HepG2 (cell line): ENCODE results near the gene SIK3. TPM values are rescaled to one million over a fixed set of nuclear protein-coding genes. Genes with fewer than 3 reads are reported as not detected.

Experiments
- ATAC-seq: fragments of 200-7000 bp; cut with Tn5 transposase; 3 replicates; pipeline ENCODE4 v1.9.1; 2020; ENCODE audit warnings: mild to moderate bottlenecking, moderate library complexity
- BruUV-seq: library from RNA; stranded (reverse); fragments of 400-500 nt; replicated peaks from 2 replicates; lab custom pipeline; 2021; lab: Mats Ljungman, UMichigan
- CTCF ChIA-PET: fragments of 300-600 bp; formaldehyde crosslinking; extraction: SDS; loops from one replicate; lab custom pipeline; 2021; ENCODE audit warnings: low total read pairs, inconsistent platforms, low intra/inter-chr PET ratio; lab: Yijun Ruan, JAX
- POLR2A ChIA-PET: fragments of 350-600 bp; sonication (Branson Sonifier 250); formaldehyde crosslinking; loops from one replicate; lab custom pipeline; 2020; ENCODE audit warnings: antibody characterized with exemption, inconsistent platforms; lab: Yijun Ruan, JAX
- DNase-seq: peaks from one replicate; pipeline ENCODE4 v3.0.0-alpha.2; 2015; ENCODE audit warnings: low spot score
- FAIRE-seq: peaks from 3 replicates; lab custom pipeline; 2011; peaks lifted over from hg19 to GRCh38; lab: Jason Lieb, UNC
- H2AFZ ChIP-seq: one replicate; pipeline ENCODE4 v1.6.1; 2011; ENCODE audit warnings: low read length, inconsistent platforms
- H3K27ac ChIP-seq: fragments of 300-600 bp; 3 replicates; pipeline ENCODE4 v1.8.0; 2011; ENCODE audit warnings: mixed run types, mild to moderate bottlenecking, mixed read lengths, low read length, inconsistent platforms; ENCODE audit not compliant: insufficient read depth; ENCODE audit errors: extremely low read length
- H3K27me3 ChIP-seq, 2 experiments: fragments of 200-600 bp in 1 of 2; 2 replicates in 1 of 2; 3 replicates in 1 of 2; pipeline versions ENCODE4 v1.6.0 to v1.8.0; 2011; ENCODE audit warnings: low read length in 2 of 2, mild to moderate bottlenecking in 2 of 2, moderate library complexity in 2 of 2, inconsistent platforms in 1 of 2; ENCODE audit not compliant: insufficient read depth in 2 of 2, control insufficient read depth in 1 of 2
- H3K36me3 ChIP-seq, 2 experiments: fragments of 200-600 bp in 1 of 2; replicated peaks in 1 of 2; 2 replicates in 1 of 2; 3 replicates in 1 of 2; pipeline versions ENCODE4 v1.5.1 to v1.8.0; 2011; ENCODE audit warnings: low read length in 2 of 2, inconsistent platforms in 1 of 2; ENCODE audit not compliant: insufficient read depth in 2 of 2, control insufficient read depth in 1 of 2
- H3K4me1 ChIP-seq: 2 replicates; pipeline ENCODE4 v1.5.1; 2012; ENCODE audit warnings: low read length, inconsistent platforms; ENCODE audit not compliant: insufficient read depth
- H3K4me2 ChIP-seq: 2 replicates; pipeline ENCODE4 v1.6.0; 2011; ENCODE audit warnings: low read depth, low read length, inconsistent platforms
- H3K4me3 ChIP-seq, 3 experiments: fragments of 200-600 bp in 1 of 3; sonication (generic), shearing (Covaris generic) in 1 of 3; replicated peaks in 1 of 3; 2 replicates each; pipeline ENCODE4 v1.5.1; 2011 to 2016; ENCODE audit warnings: low read length in 3 of 3, inconsistent platforms in 2 of 3, low read depth in 2 of 3, mild to moderate bottlenecking in 2 of 3, control low read depth in 1 of 3, mixed read lengths in 1 of 3; ENCODE audit not compliant: insufficient read depth in 1 of 3
- H3K79me2 ChIP-seq: one replicate; pipeline ENCODE4 v1.6.1; 2011; ENCODE audit warnings: low read length, inconsistent platforms; ENCODE audit not compliant: insufficient read depth
- H3K9ac ChIP-seq: 2 replicates; pipeline ENCODE4 v1.6.0; 2011; ENCODE audit warnings: mild to moderate bottlenecking, low read depth, low read length, inconsistent platforms; ENCODE audit not compliant: insufficient read depth
- H3K9me3 ChIP-seq: 2 replicates; pipeline ENCODE4 v1.5.1; 2012; ENCODE audit warnings: mild to moderate bottlenecking, low read length
- H4K20me1 ChIP-seq: 2 replicates; pipeline ENCODE4 v1.6.0; 2011; ENCODE audit warnings: inconsistent platforms, mild to moderate bottlenecking, low read length, moderate library complexity; ENCODE audit not compliant: insufficient read depth
- AGO1 ChIP-seq: fragments of 200-400 bp; formaldehyde crosslinking; IDR thresholded peaks from 2 replicates; pipeline ENCODE4 v1.6.1; 2017; ENCODE audit warnings: mild to moderate bottlenecking, low read depth, low read length, moderate library complexity; ENCODE audit not compliant: poor library complexity, severe bottlenecking
- ATF1 ChIP-seq: IDR thresholded peaks from 2 replicates; pipeline ENCODE4 v1.6.1; 2016; ENCODE audit warnings: mild to moderate bottlenecking, control low read depth
- EED ChIP-seq: sonication (generic); formaldehyde crosslinking; IDR thresholded peaks from 2 replicates; pipeline ENCODE4 v1.5.0; 2020; ENCODE audit warnings: mild to moderate bottlenecking, missing genetic modification reagents
- ISX ChIP-seq: sonication (generic); formaldehyde crosslinking; conservative IDR thresholded peaks from 2 replicates; pipeline ENCODE4 v1.5.0; 2020; ENCODE audit warnings: missing genetic modification reagents
- MBD4 ChIP-seq: IDR thresholded peaks from 2 replicates; pipeline ENCODE4 v1.6.1; 2012; ENCODE audit warnings: low read length, inconsistent platforms, borderline replicate concordance
- MED1 ChIP-seq: sonication (generic); formaldehyde crosslinking; IDR thresholded peaks from 2 replicates; pipeline ENCODE4 v1.4.0; 2020; ENCODE audit warnings: missing genetic modification reagents
- MEF2D ChIP-seq: sonication (generic); formaldehyde crosslinking; IDR thresholded peaks from 2 replicates; pipeline ENCODE4 v1.5.1; 2020; ENCODE audit warnings: mild to moderate bottlenecking, missing genetic modification reagents
- NFKB2 ChIP-seq: sonication (generic); formaldehyde crosslinking; IDR thresholded peaks from 2 replicates; pipeline ENCODE4 v1.4.0; 2020; ENCODE audit warnings: missing genetic modification reagents, borderline replicate concordance
- PHF21A ChIP-seq: sonication (generic); formaldehyde crosslinking; IDR thresholded peaks from 2 replicates; pipeline ENCODE4 v1.5.0; 2020; ENCODE audit warnings: mild to moderate bottlenecking, missing genetic modification reagents
- POLR2G ChIP-seq: fragments of 200-400 bp; formaldehyde crosslinking; IDR thresholded peaks from 2 replicates; pipeline ENCODE4 v1.6.1; 2018; ENCODE audit warnings: mild to moderate bottlenecking, low read depth, low read length, moderate library complexity
- TBL1XR1 ChIP-seq: fragments of 150-350 bp; IDR thresholded peaks from 2 replicates; pipeline ENCODE4 v1.6.1; 2014; ENCODE audit warnings: borderline replicate concordance, low read length; ENCODE audit not compliant: partially characterized antibody
- ZBTB21 ChIP-seq: sonication (generic); formaldehyde crosslinking; IDR thresholded peaks from 2 replicates; pipeline ENCODE4 v1.4.0; 2020; ENCODE audit warnings: missing genetic modification reagents
- ZBTB3 ChIP-seq: sonication (generic); formaldehyde crosslinking; IDR thresholded peaks from 2 replicates; pipeline ENCODE4 v1.4.0; 2020; ENCODE audit warnings: low read depth, mild to moderate bottlenecking, moderate library complexity, missing genetic modification reagents, borderline replicate concordance
- ZNF205 ChIP-seq: IDR thresholded peaks from 2 replicates; pipeline ENCODE4 v1.6.1; 2018; ENCODE audit warnings: missing biosample characterization, missing genetic modification reagents
- ZNF335 ChIP-seq: sonication (generic); formaldehyde crosslinking; IDR thresholded peaks from 2 replicates; pipeline ENCODE4 v1.4.0; 2020; ENCODE audit warnings: missing genetic modification reagents
- ZNF468 ChIP-seq: sonication (generic); formaldehyde crosslinking; IDR thresholded peaks from 2 replicates; pipeline ENCODE4 v1.8.0; 2022; ENCODE audit warnings: mild to moderate bottlenecking, moderate library complexity, missing genetic modification reagents
- ZNF558 ChIP-seq: sonication (generic); formaldehyde crosslinking; IDR thresholded peaks from 2 replicates; pipeline ENCODE4 v1.9.0; 2022; ENCODE audit warnings: mild to moderate bottlenecking, missing genetic modification reagents, borderline replicate concordance
- ZNF674 ChIP-seq: sonication (generic); formaldehyde crosslinking; IDR thresholded peaks from 2 replicates; pipeline ENCODE4 v1.5.0; 2020; ENCODE audit warnings: low read depth, mild to moderate bottlenecking, missing genetic modification reagents
- ZSCAN30 ChIP-seq: sonication (generic); formaldehyde crosslinking; IDR thresholded peaks from 2 replicates; pipeline ENCODE4 v1.5.0; 2020; ENCODE audit warnings: mild to moderate bottlenecking, missing genetic modification reagents
- WGBS: methylation state at CpG from one replicate; pipeline ENCODE4 v1.1.6; 2017; ENCODE audit warnings: low lambda C conversion rate; 5-methylcytosine and 5-hydroxymethylcytosine counted together
- in situ Hi-C: cut with HindIII; loops from 2 replicates; pipeline ENCODE4 v1.10.0; 2017; ENCODE audit warnings: low pct_unique_long_range_greater_than_20kb; ENCODE audit not compliant: extremely low pct_ligation_motif_present
- intact Hi-C: fragments of 100-400 bp; cut with micrococcal nuclease; formaldehyde crosslinking; loops from one replicate; pipeline ENCODE4 v1.10.0; 2022; ENCODE audit not compliant: unreplicated experiment
- polyA plus RNA-seq, 8 experiments: library from polyadenylated mRNA; depleted of rRNA in 3 of 8; stranded (reverse) in 7 of 8; unstranded in 1 of 8; fragments of >200 nt; fragmentation: Illumina TruSeq in 4 of 8; extraction: Trizol in 4 of 8; gene quantifications; 2 replicates each; pipeline versions ENCODE4 v1.2.1 to v1.2.3, GENCODE V29; 2011 to 2016; ENCODE audit warnings: low read depth in 4 of 8, missing spikeins in 1 of 8, mixed read lengths in 1 of 8; ENCODE audit not compliant: insufficient read depth in 1 of 8
- total RNA-seq, 5 experiments: library from RNA; depleted of rRNA; stranded (reverse); fragments of >200 nt; fragmentation: Illumina TruSeq; extraction: Trizol; gene quantifications; 2 replicates each; pipeline ENCODE4 v1.2.3, GENCODE V29; 2016; ENCODE audit warnings: low read depth in 1 of 5
- TF ChIP-seq, protein P1 (sequence below): sonication (generic); formaldehyde crosslinking; IDR thresholded peaks from 2 replicates; pipeline ENCODE4 v1.5.0; 2020; ENCODE audit warnings: missing genetic modification reagents, mild to moderate bottlenecking, borderline replicate concordance

SIK3 gene
- total and polyA plus RNA-seq, 2 of the 13 experiments (the other 11 are each of a cell fraction or from before 2014, with no cell fraction given): 5.7 to 9.8 TPM

DNA sequence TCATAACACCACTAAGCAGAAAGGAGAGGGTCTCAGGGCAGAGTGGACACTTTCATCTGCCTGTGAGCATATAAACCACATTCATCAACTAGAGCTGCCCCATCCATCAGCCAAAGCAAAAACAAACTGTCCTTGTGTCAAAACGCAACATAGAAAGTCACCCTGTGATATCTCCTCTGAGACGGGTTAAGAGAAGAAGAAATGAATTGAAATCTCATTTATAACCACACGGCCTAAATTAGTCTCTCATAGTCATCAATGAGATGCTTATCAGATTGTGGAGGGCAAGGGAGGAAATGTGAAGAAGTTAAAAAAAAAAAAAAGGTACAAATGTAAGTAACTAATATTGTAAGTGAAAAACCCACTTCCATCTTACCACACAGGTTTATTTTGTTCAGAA lies 75.7 kb downstream of the SIK3 start:
- DNase-seq (no peak), FAIRE-seq (no peak), ATAC-seq (no peak)
- BruUV-seq: no TSS peak
- Histone ChIP-seq H3K36me3 (no peaks in the 10 kb centered on the region), H3K9me3 (no peaks in the 10 kb centered on the region), H3K4me3 (no peak overlapping the region), H3K9ac (no peak overlapping the region), H2AFZ (no peak overlapping the region), H3K4me1 (peaks cover 84% of the 10 kb centered on the region), H3K27me3 (no peaks in the 10 kb centered on the region), H3K79me2 (peaks cover 36% of the 10 kb centered on the region), H4K20me1 (peaks cover 37% of the 10 kb centered on the region), H3K4me2 (no peak overlapping the region), H3K27ac (no peak overlapping the region)
- no peak for TF ChIP-seq ATF1
- no peak for TF ChIP-seq MED1 (CRISPR knock-in tag)
- WGBS: 77% methylated on average over 3 of the region's 3 CpGs
- POLR2A ChIA-PET: no interaction called here
- CTCF ChIA-PET: no interaction called here
- intact Hi-C loops: loop anchor here (5.0 to 10.0 kb wide), 3 partner anchors 55 to 98 kb away; partner anchors contain the start of gene SIK3
- in situ Hi-C loops: no loop called here

DNA sequence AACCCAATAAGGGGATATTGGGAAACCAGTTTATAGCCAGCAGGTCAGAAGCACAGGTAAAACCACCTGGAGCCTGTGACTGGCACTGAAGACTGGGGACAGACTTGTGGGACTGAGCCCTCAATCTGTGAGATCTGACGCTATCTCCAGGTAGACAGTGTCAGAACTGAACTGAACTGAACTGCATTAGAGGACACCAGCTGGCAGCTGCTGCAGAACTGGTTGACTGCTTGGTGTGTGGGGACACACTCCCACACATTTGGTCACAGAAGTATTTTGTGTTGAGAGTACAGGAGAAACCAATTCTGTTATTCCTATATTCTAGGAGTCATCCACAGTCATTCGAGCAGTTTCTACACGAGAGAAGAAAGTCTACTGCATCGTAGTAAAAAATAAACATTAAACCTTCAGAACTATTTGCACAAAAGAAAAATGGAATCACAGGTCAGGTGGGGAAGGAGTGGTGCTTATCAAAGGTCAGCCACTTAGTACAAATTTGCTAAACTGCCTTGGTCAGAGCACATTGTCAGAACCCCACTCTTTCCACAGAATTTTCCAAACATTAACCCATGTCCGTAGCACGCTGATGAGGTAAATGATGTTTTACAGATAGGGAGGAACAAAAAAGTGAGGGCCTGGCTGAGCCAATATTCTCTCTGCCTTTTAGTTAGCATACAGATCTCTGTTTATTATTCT lies 77.2 kb downstream of the SIK3 start:
- Histone ChIP-seq H3K36me3 (no peaks in the 10 kb centered on the region), H3K79me2 (peaks cover 35% of the 10 kb centered on the region), H3K4me1 (peaks cover 72% of the 10 kb centered on the region), H3K27ac (peak overlapping the region; percentile 74), H3K9me3 (no peaks in the 10 kb centered on the region), H3K4me3 (peak overlapping the region; percentile 2 to 43 (median 36); a peak in 5 of 6 replicates), H3K27me3 (no peaks in the 10 kb centered on the region), H3K9ac (peak overlapping the region; percentile 42), H4K20me1 (peaks cover 29% of the 10 kb centered on the region), H2AFZ (no peak overlapping the region), H3K4me2 (peak overlapping the region; percentile 66)
- in situ Hi-C loops: no loop called here
- no TSS peak for BruUV-seq
- ATAC-seq (peak; percentile 92), FAIRE-seq (peak; percentile 81), DNase-seq (peak; percentile 83)
- POLR2A ChIA-PET: no interaction called here
- intact Hi-C loops: loop anchor here (5.0 to 10.0 kb wide), 3 partner anchors 56 to 96 kb away; partner anchors contain the start of gene SIK3
- CTCF ChIA-PET: no interaction called here
- WGBS: under 1% methylated on average over 6 of the region's 6 CpGs
- TF ChIP-seq PHF21A (CRISPR knock-in tag): peak; percentile 73
- TF ChIP-seq ZNF558 (CRISPR knock-in tag): no peak
- no peak; the same call in 1 of the 2 replicates for TF ChIP-seq ZBTB21 (CRISPR knock-in tag)
- no peak for TF ChIP-seq MBD4
- no peak for TF ChIP-seq ZNF335 (CRISPR knock-in tag)
- no peak for TF ChIP-seq NFKB2
- TF ChIP-seq AGO1: no peak
- 0 out of 2 replicates have a peak, but pooled peaks have one; percentile 50 for TF ChIP-seq MEF2D
- no peak for TF ChIP-seq ZNF674
- no peak for TF ChIP-seq ZSCAN30 (CRISPR knock-in tag)
- TF ChIP-seq ZNF205 (CRISPR knock-in tag): 0 out of 2 replicates have a peak, but pooled peaks have one; percentile 35
- no peak for TF ChIP-seq EED (CRISPR knock-in tag)
- no peak for TF ChIP-seq ISX (CRISPR knock-in tag)
- no peak for TF ChIP-seq TBL1XR1
- TF ChIP-seq ZBTB3 (CRISPR knock-in tag): no peak
- TF ChIP-seq, protein P1, sequence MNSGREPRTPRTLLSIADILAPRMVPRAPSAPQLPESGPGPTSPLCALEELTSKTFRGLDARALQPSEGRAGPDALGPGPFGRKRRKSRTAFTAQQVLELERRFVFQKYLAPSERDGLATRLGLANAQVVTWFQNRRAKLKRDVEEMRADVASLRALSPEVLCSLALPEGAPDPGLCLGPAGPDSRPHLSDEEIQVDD (CRISPR knock-in tag): no peak
- TF ChIP-seq POLR2G: no peak
- TF ChIP-seq ZNF468 (CRISPR knock-in tag): no peak
